CD4-positive, alpha-beta T cell (primary cell): ENCODE measurements around the gene NUBP2. TPM values are rescaled to one million over a fixed set of nuclear protein-coding genes. Genes with fewer than 3 reads are reported as not detected.

Source experiments
- ATAC-seq: fragments of 200-7000 bp; cut with Tn5 transposase; one replicate; pipeline ENCODE4 v1.10.0; 2022; ENCODE audit warnings: mild to moderate bottlenecking; ENCODE audit not compliant: poor library complexity
- CTCF ChIA-PET: fragments of 350-600 bp; sonication (Branson Sonifier 250); formaldehyde crosslinking; loops from one replicate; lab custom pipeline; 2021; ENCODE audit warnings: antibody characterized with exemption, inconsistent platforms; lab: Charles Lee
- POLR2A ChIA-PET: fragments of 350-600 bp; sonication (Branson Sonifier 250); formaldehyde crosslinking; loops from one replicate; lab custom pipeline; 2021; ENCODE audit warnings: antibody characterized with exemption, inconsistent platforms; lab: Charles Lee
- DNase-seq, 14 experiments: peaks; one replicate each; pipeline ENCODE4 v3.0.0-alpha.2; 2013 to 2020; ENCODE audit warnings: mixed read lengths in 2 of 14
- H3K27ac ChIP-seq, 2 donors: one replicate each; pipeline versions ENCODE4 v1.5.1 to v1.7.0; 2013; ENCODE audit warnings: low read length in 2 of 2, low read depth in 1 of 2, mild to moderate bottlenecking in 1 of 2
- H3K27me3 ChIP-seq, 2 experiments: 1 replicate in 1 of 2; 2 replicates in 1 of 2; pipeline versions ENCODE4 v1.6.1 to v1.7.0; 2013; ENCODE audit warnings: low read length in 2 of 2, control low read depth in 1 of 2, mild to moderate bottlenecking in 1 of 2, moderate library complexity in 1 of 2; ENCODE audit not compliant: insufficient read depth in 2 of 2, control insufficient read depth in 1 of 2
- H3K36me3 ChIP-seq: one replicate; pipeline ENCODE4 v1.6.1; 2013; ENCODE audit warnings: low read length, control low read depth; ENCODE audit not compliant: insufficient read depth
- H3K4me1 ChIP-seq: one replicate; pipeline ENCODE4 v1.6.1; 2013; ENCODE audit warnings: low read length, control low read depth; ENCODE audit not compliant: insufficient read depth
- H3K4me3 ChIP-seq: one replicate; pipeline ENCODE4 v1.5.1; 2013; ENCODE audit warnings: mild to moderate bottlenecking, low read length, moderate library complexity
- H3K9me3 ChIP-seq, 2 experiments: 1 replicate in 1 of 2; 2 replicates in 1 of 2; pipeline versions ENCODE4 v1.6.1 to v1.7.0; 2013; ENCODE audit warnings: low read length in 2 of 2, mild to moderate bottlenecking in 2 of 2, control low read depth in 1 of 2, moderate library complexity in 1 of 2; ENCODE audit not compliant: control insufficient read depth in 1 of 2, insufficient read depth in 1 of 2
- H3K27ac Mint-ChIP-seq: one replicate; pipeline ENCODE4 v1.8.0; 2020; ENCODE audit warnings: mixed read lengths
- H3K27me3 Mint-ChIP-seq: one replicate; pipeline ENCODE4 v1.8.0; 2021; ENCODE audit warnings: mixed read lengths
- H3K36me3 Mint-ChIP-seq: one replicate; pipeline ENCODE4 v1.8.0; 2021; ENCODE audit warnings: low read depth, mixed read lengths
- H3K4me1 Mint-ChIP-seq: one replicate; pipeline ENCODE4 v1.8.0; 2021; ENCODE audit warnings: low read depth, mixed read lengths
- H3K4me3 Mint-ChIP-seq: one replicate; pipeline ENCODE4 v1.8.0; 2020; ENCODE audit warnings: mild to moderate bottlenecking, mixed read lengths
- H3K9me3 Mint-ChIP-seq: one replicate; pipeline ENCODE4 v1.8.0; 2020; ENCODE audit warnings: mixed read lengths
- CTCF ChIP-seq: fragments of 200-600 bp; IDR thresholded peaks from one replicate; pipeline ENCODE4 v1.8.0; 2022; ENCODE audit warnings: antibody characterized with exemption, mild to moderate bottlenecking
- intact Hi-C, 2 experiments: fragments of 100-400 bp; cut with DNase I in 1 of 2; cut with micrococcal nuclease in 1 of 2; formaldehyde crosslinking; loops; one replicate each; pipeline versions ENCODE4 v1.15.1 to v1.9.0; 2023 to 2025; cut with DNase I, micrococcal nuclease
- total RNA-seq, 174 experiments: library from RNA in 2 of 174; stranded (reverse) in 2 of 174; gene quantifications; one replicate each; pipeline ENCODE4 v1.2.3 and lab custom pipeline; 2021 to 2026

The NUBP2 gene
- total RNA-seq, 2 experiments from 2014 or later = 36.4 to 38.1 TPM

DNA sequence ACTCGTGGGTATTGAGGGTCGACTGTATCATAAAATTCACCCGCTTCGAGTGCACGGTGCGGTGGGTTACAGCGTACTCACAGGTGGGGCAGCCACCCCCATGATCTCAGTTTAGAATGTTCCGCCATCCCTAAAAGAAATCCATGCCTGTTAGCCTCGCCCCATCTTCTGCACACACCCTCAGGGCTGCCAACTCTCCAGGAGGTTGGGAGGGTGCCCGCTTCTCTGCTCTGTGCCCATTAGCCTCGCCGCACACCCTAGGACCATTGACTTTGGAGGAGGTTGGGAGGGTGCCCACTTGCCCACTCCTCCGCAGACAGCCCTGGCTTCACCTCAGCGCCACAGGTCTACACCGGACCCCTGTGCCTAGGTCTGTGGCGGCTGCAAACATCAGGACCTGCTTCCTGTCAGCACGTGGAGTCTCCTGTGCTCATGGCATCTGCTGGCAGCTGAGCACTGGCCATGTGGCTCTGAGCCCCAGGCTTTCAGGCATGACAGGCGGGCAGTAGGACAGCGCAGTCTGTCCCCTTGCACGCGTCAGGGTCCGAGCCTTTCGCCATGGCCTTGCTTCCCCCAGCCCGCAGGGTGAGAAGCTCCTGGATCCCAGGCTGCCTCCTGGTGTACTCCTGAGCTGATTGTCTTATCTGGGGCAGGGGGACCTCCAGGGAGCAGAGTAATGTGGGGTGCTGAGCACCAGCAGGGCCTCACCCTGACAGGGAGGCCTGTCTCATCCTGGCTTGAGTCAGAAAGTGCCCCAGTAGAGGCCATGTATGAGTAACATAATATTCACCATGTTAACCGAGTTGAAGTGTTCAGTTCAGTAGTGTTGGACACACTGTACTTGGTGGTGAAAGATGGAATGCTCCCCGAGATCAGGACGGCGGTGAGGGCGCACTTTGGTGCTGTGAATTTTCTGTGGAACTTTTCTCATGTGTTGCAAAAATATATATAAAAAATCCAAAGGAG lies 33.3 kb upstream of the NUBP2 start:
- H3K27me3 Mint-ChIP-seq = no peaks in the 10 kb centered on the region
- H3K36me3 Mint-ChIP-seq = peaks cover 62% of the 10 kb centered on the region
- intact Hi-C loops = no loop called here
- no peak for TF ChIP-seq CTCF
- Histone ChIP-seq H3K9me3 (no peaks in the 10 kb centered on the region), H3K27me3 (no peaks in the 10 kb centered on the region), H3K36me3 (peaks cover 71% of the 10 kb centered on the region), H3K4me3 (no peak overlapping the region), H3K27ac (no peak overlapping the region), H3K4me1 (no peaks in the 10 kb centered on the region)
- CTCF ChIA-PET = no interaction called here
- ATAC-seq (no peak), DNase-seq (no peak)
- H3K9me3 Mint-ChIP-seq = no peaks in the 10 kb centered on the region
- H3K4me3 Mint-ChIP-seq = no peak overlapping the region
- H3K4me1 Mint-ChIP-seq = no peaks in the 10 kb centered on the region
- no peak overlapping the region for H3K27ac Mint-ChIP-seq
- POLR2A ChIA-PET = no interaction called here

DNA sequence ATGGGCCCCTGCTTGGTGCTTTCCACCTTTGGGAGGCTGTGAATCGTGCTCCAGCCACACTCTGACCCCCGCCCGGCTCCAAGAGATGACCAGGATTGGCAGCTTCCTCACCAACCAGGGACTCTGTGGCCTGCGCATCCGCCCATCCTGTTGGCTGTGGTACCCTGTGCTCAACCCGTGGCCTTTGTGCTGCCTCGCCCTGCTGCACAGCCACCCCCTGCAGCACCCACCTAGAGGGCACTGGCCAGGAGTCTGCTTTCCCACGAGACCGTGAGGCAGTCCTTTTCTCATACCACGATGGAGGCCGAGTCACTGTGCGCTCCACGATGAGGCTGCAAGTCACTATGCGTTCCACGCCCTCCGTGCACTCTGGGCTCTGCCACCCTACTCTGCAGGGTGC lies 30.8 kb upstream of the NUBP2 start:
- ATAC-seq = no peak
- no peak for DNase-seq
- H3K36me3 Mint-ChIP-seq = peaks cover 56% of the 10 kb centered on the region

GRCh38 chr16:1752853-1753252 lies 29.9 kb upstream of the NUBP2 start:
- TF ChIP-seq CTCF = no peak
- no peaks in the 10 kb centered on the region for H3K9me3 Mint-ChIP-seq
- DNase-seq (no peak), ATAC-seq (no peak)
- H3K36me3 ChIP-seq = peaks cover 47% of the 10 kb centered on the region
- peaks cover 49% of the 10 kb centered on the region for H3K36me3 Mint-ChIP-seq
- no peak overlapping the region for H3K27ac ChIP-seq
- H3K9me3 ChIP-seq = no peaks in the 10 kb centered on the region
- intact Hi-C loops = no loop called here
- H3K27me3 Mint-ChIP-seq = no peaks in the 10 kb centered on the region
- H3K27ac Mint-ChIP-seq = no peak overlapping the region
- H3K27me3 ChIP-seq = no peaks in the 10 kb centered on the region
- ChIA-PET CTCF (no interaction called here), POLR2A (no interaction called here)
- peaks cover 15% of the 10 kb centered on the region for H3K4me1 ChIP-seq
- H3K4me3 Mint-ChIP-seq = no peak overlapping the region
- H3K4me3 ChIP-seq = no peak overlapping the region
- H3K4me1 Mint-ChIP-seq = peaks cover 10% of the 10 kb centered on the region

More for the DNA sequence above, 30.8 kb upstream of the NUBP2 start:
- no peaks in the 10 kb centered on the region for H3K27me3 Mint-ChIP-seq
- no peaks in the 10 kb centered on the region for H3K9me3 Mint-ChIP-seq
- Histone ChIP-seq H3K4me1 (peaks cover 6% of the 10 kb centered on the region), H3K4me3 (no peak overlapping the region), H3K36me3 (peaks cover 55% of the 10 kb centered on the region), H3K27me3 (no peaks in the 10 kb centered on the region), H3K27ac (no peak overlapping the region), H3K9me3 (no peaks in the 10 kb centered on the region)
- ChIA-PET CTCF (no interaction called here), POLR2A (interaction anchor here (1.3 kb wide), 1 partner anchor 31 kb away, joined by 3 read pairs; the partner anchor contains the start of genes NUBP2 and SPSB3)
- TF ChIP-seq CTCF = no peak
- H3K4me3 Mint-ChIP-seq = no peak overlapping the region
- intact Hi-C loops = no loop called here
- H3K27ac Mint-ChIP-seq = no peak overlapping the region
- peaks cover 5% of the 10 kb centered on the region for H3K4me1 Mint-ChIP-seq
